ENCODE results near the gene STAB2. TPM values are rescaled to one million over a fixed set of nuclear protein-coding genes. Genes with fewer than 3 reads are reported as not detected.

Gene STAB2
- total and polyA plus RNA-seq, 2 of the 8 experiments (the other 6 are each of a cell fraction or from before 2014, with no cell fraction given), result not detected

GRCh38 chr12:103599274-103599673 lies 12.2 kb downstream of the STAB2 start:
- Histone ChIP-seq H3K23me2 (ENCODE audit: low read depth, low read length) (no peaks in the 10 kb centered on the region), H3K4me3 (ENCODE audit: extremely low read depth in 1 of 4, insufficient read depth in 2 of 4, low read depth in 3 of 4, low read length in 4 of 4) (no peak overlapping the region), H3K9me3 (ENCODE audit: insufficient read depth in 2 of 2, low read depth in 1 of 2, low read length in 1 of 2) (no peaks in the 10 kb centered on the region), H4K8ac (ENCODE audit: extremely low read depth, insufficient read depth, low read length) (no peak overlapping the region), H2BK15ac (ENCODE audit: low read length) (no peak overlapping the region), H3K56ac (replicated peaks; ENCODE audit: insufficient read length, low read depth, low read length) (no peak overlapping the region), H4K5ac (ENCODE audit: insufficient read length, low read depth, low read length) (no peak overlapping the region), H3K23ac (ENCODE audit: insufficient read length) (no peak overlapping the region), H3K79me1 (ENCODE audit: low read depth, low read length) (no peaks in the 10 kb centered on the region), H3K27me3 (replicated peaks in 1 of 4; ENCODE audit: control insufficient read depth in 3 of 4, extremely low read depth in 1 of 4, insufficient read depth in 3 of 4, low read length in 3 of 4) (no peaks in the 10 kb centered on the region), H3K36me3 (ENCODE audit: control insufficient read depth in 2 of 4, insufficient read depth in 4 of 4, low read length in 3 of 4) (no peaks in the 10 kb centered on the region), H3K14ac (ENCODE audit: insufficient read length) (no peak overlapping the region), H3K4ac (replicated peaks; ENCODE audit: insufficient read length, low read depth, low read length) (no peak overlapping the region), H3K27ac (ENCODE audit: low read depth, low read length) (no peak overlapping the region), H3K9ac (replicated peaks in 1 of 4; ENCODE audit: extremely low read depth in 1 of 4, low read depth in 3 of 4, low read length in 3 of 4) (no peak overlapping the region), H3K79me2 (ENCODE audit: control insufficient read depth in 1 of 2, insufficient read depth in 2 of 2, low read length in 2 of 2) (no peaks in the 10 kb centered on the region), H4K20me1 (replicated peaks in 1 of 2; ENCODE audit: control insufficient read depth in 1 of 2, insufficient read depth in 2 of 2, low read length in 2 of 2) (no peaks in the 10 kb centered on the region), H2AK5ac (ENCODE audit: low read depth, low read length) (no peak overlapping the region), H3K18ac (ENCODE audit: extremely low read depth, low read length) (no peak overlapping the region), H4K91ac (replicated peaks; ENCODE audit: insufficient read length, low read length) (no peak overlapping the region), H2AFZ (ENCODE audit: low read length) (no peak overlapping the region), H3K4me1 (replicated peaks in 1 of 4; ENCODE audit: control insufficient read depth in 3 of 4, insufficient read depth in 4 of 4, low read length in 3 of 4) (no peaks in the 10 kb centered on the region), H2BK120ac (replicated peaks; ENCODE audit: low read depth, low read length) (no peak overlapping the region), H3K4me2 (ENCODE audit: insufficient read depth in 1 of 2, low read depth in 2 of 2, low read length in 2 of 2) (no peak overlapping the region), H2BK5ac (ENCODE audit: low read depth, low read length) (no peak overlapping the region), H2BK12ac (ENCODE audit: low read depth, low read length) (no peak overlapping the region), H2BK20ac (ENCODE audit: low read length) (no peak overlapping the region)
- TF ChIP-seq KDM1A (IDR thresholded peaks at IDR 0.05; ENCODE audit: borderline replicate concordance, low read length), result no peak
- FAIRE-seq, result no peak
- ChIA-PET CTCF (ENCODE audit: partially characterized antibody) (interaction anchor here (0.6 to 1.4 kb wide), 4 partner anchors 24 to 160 kb away, joined by 3 to 6 read pairs (median 4); no protein-coding TSS in a partner anchor), POLR2A (ENCODE audit: partially characterized antibody) (no interaction called here)
- DNase-seq (ENCODE audit: low read depth in 1 of 2, low spot score in 2 of 2), result no peak
